ENCODE results near the gene HLA-DPB1. TPM values are rescaled to one million over a fixed set of nuclear protein-coding genes. Genes with fewer than 3 reads are reported as not detected.
A peak's percentile ranks its signal among the peaks of the same experiment; 100 is the strongest.

The HLA-DPB1 gene
- total and polyA plus RNA-seq, 7 experiments from 2014 or later: 13.7 to 308 (median 43.3) TPM

GRCh38 chr6:33069021-33069738 lies 6.6 kb upstream of the HLA-DPB1 start:
- Histone ChIP-seq H3K27ac (ENCODE audit: low read depth, low read length) (no peak overlapping the region), H3K36me3 (ENCODE audit: control insufficient read depth in 2 of 3, insufficient read depth in 3 of 3, low read length in 3 of 3) (peaks cover 0 to 9% (median 7%) of the 10 kb centered on the region in 3 experiments), H3K27me3 (ENCODE audit: control insufficient read depth in 2 of 2, insufficient read depth in 2 of 2, low read length in 2 of 2) (no peaks in the 10 kb centered on the region), H3K4me1 (ENCODE audit: control insufficient read depth in 2 of 2, insufficient read depth in 2 of 2, low read length in 2 of 2) (peaks cover 0 to 20% of the 10 kb centered on the region in 2 donors), H3K4me3 (ENCODE audit: low read length) (no peak overlapping the region), H3K9me3 (ENCODE audit: control insufficient read depth in 2 of 3, low read length in 3 of 3) (no peaks in the 10 kb centered on the region)
- ATAC-seq: no peak
- H3K4me3 Mint-ChIP-seq: no peak overlapping the region
- peaks cover 9 to 27% (median 22%) of the 10 kb centered on the region in 7 donors for H3K4me1 Mint-ChIP-seq
- H3K27me3 Mint-ChIP-seq: peaks cover 0 to 6% (median 2%) of the 10 kb centered on the region in 5 donors
- H3K9me3 Mint-ChIP-seq: peaks cover 0 to 14% (median 0%) of the 10 kb centered on the region in 11 donors
- intact Hi-C loops (cut with micrococcal nuclease): no loop called here
- CTCF ChIA-PET: no interaction called here
- DNase-seq: no peak
- no peak overlapping the region for H3K27ac Mint-ChIP-seq
- POLR2A ChIA-PET: no interaction called here
- peaks cover 0 to 35% (median 11%) of the 10 kb centered on the region in 5 donors for H3K36me3 Mint-ChIP-seq

- intact Hi-C loops (cut with micrococcal nuclease): loop anchor here (5.0 to 10.0 kb wide), 3 partner anchors 54 to 176 kb away; no protein-coding TSS in a partner anchor
- no peaks in the 10 kb centered on the region for H3K27me3 ChIP-seq (ENCODE audit: control insufficient read depth in 2 of 2, insufficient read depth in 2 of 2, low read length in 2 of 2)
- H3K4me3 Mint-ChIP-seq: no peak overlapping the region
- no peak for ATAC-seq
- H3K27me3 Mint-ChIP-seq: peaks cover 0 to 6% (median 2%) of the 10 kb centered on the region in 5 donors
- no peak overlapping the region for H3K27ac Mint-ChIP-seq
- H3K4me1 ChIP-seq (ENCODE audit: control insufficient read depth in 2 of 2, insufficient read depth in 2 of 2, low read length in 2 of 2): peaks cover 5 to 25% of the 10 kb centered on the region in 2 donors
- POLR2A ChIA-PET: no interaction called here
- H3K36me3 Mint-ChIP-seq: peaks cover 0 to 34% (median 7%) of the 10 kb centered on the region in 5 donors
- H3K36me3 ChIP-seq (ENCODE audit: control insufficient read depth in 2 of 3, insufficient read depth in 3 of 3, low read length in 3 of 3): peaks cover 0 to 9% (median 4%) of the 10 kb centered on the region in 3 experiments
- H3K9me3 Mint-ChIP-seq: peaks cover 0 to 14% (median 0%) of the 10 kb centered on the region in 11 donors
- H3K27ac ChIP-seq (ENCODE audit: low read depth, low read length): no peak overlapping the region
- H3K4me1 Mint-ChIP-seq: peaks cover 9 to 37% (median 31%) of the 10 kb centered on the region in 7 donors
- CTCF ChIA-PET: no interaction called here
- H3K4me3 ChIP-seq (ENCODE audit: low read length): no peak overlapping the region
- no peaks in the 10 kb centered on the region for H3K9me3 ChIP-seq (ENCODE audit: control insufficient read depth in 2 of 3, low read length in 3 of 3)
- DNase-seq: no peak
Observed at GRCh38 chr6:33070909-33071308, 4.9 kb upstream of the HLA-DPB1 start.

- POLR2A ChIA-PET: no interaction called here
- H3K4me1 ChIP-seq (ENCODE audit: control insufficient read depth in 2 of 2, insufficient read depth in 2 of 2, low read length in 2 of 2): peaks cover 5 to 25% of the 10 kb centered on the region in 2 donors
- no peak for DNase-seq
- H3K36me3 ChIP-seq (ENCODE audit: control insufficient read depth in 2 of 3, insufficient read depth in 3 of 3, low read length in 3 of 3): peaks cover 0 to 9% (median 4%) of the 10 kb centered on the region in 3 experiments
- peaks cover 0 to 7% (median 0%) of the 10 kb centered on the region in 11 donors for H3K9me3 Mint-ChIP-seq
- H3K9me3 ChIP-seq (ENCODE audit: control insufficient read depth in 2 of 3, low read length in 3 of 3): no peaks in the 10 kb centered on the region
- H3K27me3 ChIP-seq (ENCODE audit: control insufficient read depth in 2 of 2, insufficient read depth in 2 of 2, low read length in 2 of 2): no peaks in the 10 kb centered on the region
- H3K36me3 Mint-ChIP-seq: peaks cover 0 to 27% (median 7%) of the 10 kb centered on the region in 5 donors
- peak overlapping the region in 2 of 9 donors; percentile 4 to 31 for H3K27ac Mint-ChIP-seq
- H3K4me3 Mint-ChIP-seq: peak overlapping the region in 5 of 10 donors; percentile 1 to 96 (median 85)
- H3K4me3 ChIP-seq (ENCODE audit: low read length): no peak overlapping the region
- H3K27me3 Mint-ChIP-seq: peaks cover 0 to 6% (median under 1%) of the 10 kb centered on the region in 5 donors
- H3K4me1 Mint-ChIP-seq: peaks cover 9 to 43% (median 34%) of the 10 kb centered on the region in 7 donors
- CTCF ChIA-PET: no interaction called here
- intact Hi-C loops (cut with micrococcal nuclease): loop anchor here (5.0 to 10.0 kb wide), 3 partner anchors 54 to 177 kb away; no protein-coding TSS in a partner anchor
- no peak overlapping the region for H3K27ac ChIP-seq (ENCODE audit: low read depth, low read length)
- ATAC-seq: no peak
Observed at GRCh38 chr6:33071569-33071968, 4.2 kb upstream of the HLA-DPB1 start.

GRCh38 chr6:33072508-33073100 lies 3.2 kb upstream of the HLA-DPB1 start:
- Histone ChIP-seq H3K4me1 (ENCODE audit: control insufficient read depth in 2 of 2, insufficient read depth in 2 of 2, low read length in 2 of 2) (peaks cover 5 to 27% of the 10 kb centered on the region in 2 donors), H3K4me3 (ENCODE audit: low read length) (peak overlapping the region; percentile 68), H3K9me3 (ENCODE audit: control insufficient read depth in 2 of 3, low read length in 3 of 3) (no peaks in the 10 kb centered on the region), H3K36me3 (ENCODE audit: control insufficient read depth in 2 of 3, insufficient read depth in 3 of 3, low read length in 3 of 3) (peaks cover 0 to 9% (median 4%) of the 10 kb centered on the region in 3 experiments), H3K27me3 (ENCODE audit: control insufficient read depth in 2 of 2, insufficient read depth in 2 of 2, low read length in 2 of 2) (no peaks in the 10 kb centered on the region), H3K27ac (ENCODE audit: low read depth, low read length) (no peak overlapping the region)
- peaks cover 0 to 17% (median 7%) of the 10 kb centered on the region in 5 donors for H3K36me3 Mint-ChIP-seq
- ChIA-PET CTCF (interaction anchor here (1.1 kb wide), 1 partner anchor 73 kb away, joined by 3 read pairs; no protein-coding TSS in a partner anchor), POLR2A (interaction anchor here (1.1 kb wide), 1 partner anchor 119 kb away, joined by 3 read pairs; no protein-coding TSS in a partner anchor)
- peak overlapping the region; percentile 30 to 96 (median 74) for H3K4me3 Mint-ChIP-seq
- ATAC-seq (no peak), DNase-seq (no peak)
- peaks cover 15 to 51% (median 40%) of the 10 kb centered on the region in 7 donors for H3K4me1 Mint-ChIP-seq
- H3K9me3 Mint-ChIP-seq: peaks cover 0 to 1% (median 0%) of the 10 kb centered on the region in 11 donors
- H3K27ac Mint-ChIP-seq: peak overlapping the region in 1 of 9 donors; percentile 55
- H3K27me3 Mint-ChIP-seq: peaks cover 0 to 6% (median 5%) of the 10 kb centered on the region in 5 donors
- intact Hi-C loops (cut with micrococcal nuclease): loop anchor here (2.0 to 10.0 kb wide), 5 partner anchors 44 to 178 kb away; no protein-coding TSS in a partner anchor

GRCh38 chr6:33073431-33073871 lies 2.3 kb upstream of the HLA-DPB1 start, which contains the start of gene HLA-DPA1:
Gene HLA-DPA1, minus strand, starts transcription at chr6:33073649.
- ATAC-seq: peak; percentile 85
- H3K4me1 ChIP-seq (ENCODE audit: control insufficient read depth in 2 of 2, insufficient read depth in 2 of 2, low read length in 2 of 2): peaks cover 5 to 36% of the 10 kb centered on the region in 2 donors
- H3K36me3 ChIP-seq (ENCODE audit: control insufficient read depth in 2 of 3, insufficient read depth in 3 of 3, low read length in 3 of 3): peaks cover 0 to 9% (median 0%) of the 10 kb centered on the region in 3 experiments
- H3K9me3 ChIP-seq (ENCODE audit: control insufficient read depth in 2 of 3, low read length in 3 of 3): no peaks in the 10 kb centered on the region
- H3K27me3 ChIP-seq (ENCODE audit: control insufficient read depth in 2 of 2, insufficient read depth in 2 of 2, low read length in 2 of 2): no peaks in the 10 kb centered on the region
- Mint-ChIP-seq H3K4me3 (peak within 1 kb of the TSS; percentile 66 to 96 (median 82)), H3K27me3 (peaks cover 0 to 11% (median 4%) of the 10 kb centered on the region in 5 donors), H3K36me3 (peaks cover 0 to 9% (median 4%) of the 10 kb centered on the region in 5 donors), H3K27ac (peak within 1 kb of the TSS; percentile 5 to 96 (median 63)), H3K4me1 (peaks cover 21 to 57% (median 49%) of the 10 kb centered on the region in 7 donors), H3K9me3 (peaks cover 0 to 1% (median 0%) of the 10 kb centered on the region in 11 donors)
- peak within 1 kb of the TSS; percentile 68 for H3K4me3 ChIP-seq (ENCODE audit: low read length)
- CTCF ChIA-PET: no interaction called here
- peak within 1 kb of the TSS; percentile 61 for H3K27ac ChIP-seq (ENCODE audit: low read depth, low read length)
- peak in 8 of 9 donors; percentile 22 to 60 (median 36) for DNase-seq
- POLR2A ChIA-PET: interaction anchor here (1.1 kb wide), 1 partner anchor 119 kb away, joined by 3 read pairs; no protein-coding TSS in a partner anchor
- intact Hi-C loops (cut with micrococcal nuclease): loop anchor here (2.0 to 10.0 kb wide), 5 partner anchors 45 to 179 kb away; no protein-coding TSS in a partner anchor

- Histone ChIP-seq H3K4me1 (ENCODE audit: control insufficient read depth in 2 of 2, insufficient read depth in 2 of 2, low read length in 2 of 2) (peaks cover 5 to 44% of the 10 kb centered on the region in 2 donors), H3K4me3 (ENCODE audit: low read length) (peak overlapping the region; percentile 74)
Observed at GRCh38 chr6:33075208-33075567, 602 bp upstream of the HLA-DPB1 start.

More at GRCh38 chr6:33075208-33075567, 602 bp upstream of the HLA-DPB1 start:
- H3K27me3 Mint-ChIP-seq: peaks cover 0 to 11% (median 2%) of the 10 kb centered on the region in 5 donors
- peak overlapping the region; percentile 32 to 93 (median 76) for H3K27ac Mint-ChIP-seq
- ATAC-seq (no peak), DNase-seq (no peak)
- ChIA-PET CTCF (interaction anchor here (0.9 kb wide), 1 partner anchor 62 kb away, joined by 3 read pairs; no protein-coding TSS in a partner anchor), POLR2A (interaction anchor here (0.9 kb wide), 1 partner anchor 103 kb away, joined by 5 read pairs; no protein-coding TSS in a partner anchor)
- peaks cover 0 to 3% (median 0%) of the 10 kb centered on the region in 5 donors for H3K36me3 Mint-ChIP-seq
- Histone ChIP-seq H3K36me3 (ENCODE audit: control insufficient read depth in 2 of 3, insufficient read depth in 3 of 3, low read length in 3 of 3) (no peaks in the 10 kb centered on the region), H3K27me3 (ENCODE audit: control insufficient read depth in 2 of 2, insufficient read depth in 2 of 2, low read length in 2 of 2) (no peaks in the 10 kb centered on the region), H3K27ac (ENCODE audit: low read depth, low read length) (peak overlapping the region; percentile 52), H3K9me3 (ENCODE audit: control insufficient read depth in 2 of 3, low read length in 3 of 3) (no peaks in the 10 kb centered on the region)
- peaks cover 31 to 65% (median 54%) of the 10 kb centered on the region in 7 donors for H3K4me1 Mint-ChIP-seq
- intact Hi-C loops (cut with micrococcal nuclease): loop anchor here in 1 of 2 donors (10.0 kb wide), 1 partner anchor 180 kb away; no protein-coding TSS in a partner anchor
- peak overlapping the region in 8 of 10 donors; percentile 14 to 91 (median 70) for H3K4me3 Mint-ChIP-seq
- H3K9me3 Mint-ChIP-seq: peaks cover 0 to 1% (median 0%) of the 10 kb centered on the region in 11 donors

Measured in naive thymus-derived CD4-positive, alpha-beta T cell (primary cell).